ENCODE data around the gene GPC5.

GRCh38 chr13:92433386-92433785 is 1035.0 kb downstream of the GPC5 start:
- TF ChIP-seq, protein P1, sequence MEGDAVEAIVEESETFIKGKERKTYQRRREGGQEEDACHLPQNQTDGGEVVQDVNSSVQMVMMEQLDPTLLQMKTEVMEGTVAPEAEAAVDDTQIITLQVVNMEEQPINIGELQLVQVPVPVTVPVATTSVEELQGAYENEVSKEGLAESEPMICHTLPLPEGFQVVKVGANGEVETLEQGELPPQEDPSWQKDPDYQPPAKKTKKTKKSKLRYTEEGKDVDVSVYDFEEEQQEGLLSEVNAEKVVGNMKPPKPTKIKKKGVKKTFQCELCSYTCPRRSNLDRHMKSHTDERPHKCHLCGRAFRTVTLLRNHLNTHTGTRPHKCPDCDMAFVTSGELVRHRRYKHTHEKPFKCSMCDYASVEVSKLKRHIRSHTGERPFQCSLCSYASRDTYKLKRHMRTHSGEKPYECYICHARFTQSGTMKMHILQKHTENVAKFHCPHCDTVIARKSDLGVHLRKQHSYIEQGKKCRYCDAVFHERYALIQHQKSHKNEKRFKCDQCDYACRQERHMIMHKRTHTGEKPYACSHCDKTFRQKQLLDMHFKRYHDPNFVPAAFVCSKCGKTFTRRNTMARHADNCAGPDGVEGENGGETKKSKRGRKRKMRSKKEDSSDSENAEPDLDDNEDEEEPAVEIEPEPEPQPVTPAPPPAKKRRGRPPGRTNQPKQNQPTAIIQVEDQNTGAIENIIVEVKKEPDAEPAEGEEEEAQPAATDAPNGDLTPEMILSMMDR (IDR thresholded peaks at IDR 0.05) = no peak
- TF ChIP-seq POLR2A (IDR thresholded peaks at IDR 0.05) = no peak

Measured in uterus (tissue), 2 donors.